Right lung (tissue), 10 donors: ENCODE measurements around the gene HAUS3. TPM values are rescaled to one million over a fixed set of nuclear protein-coding genes. Genes with fewer than 3 reads are reported as not detected.

Experiments
- DNase-seq, 2 donors: peaks; one replicate each; pipeline ENCODE4 v3.0.0-alpha.2; 2013
- long read RNA-seq, 8 donors: transcript quantifications; one replicate each; lab custom pipeline, GENCODE V29; 2026
- polyA plus RNA-seq, 5 donors: library from polyadenylated mRNA; unstranded; fragments of 120-200 nt; gene quantifications; one replicate each; pipeline versions ENCODE4 v1.2.1 to v1.2.3, GENCODE V29; 2013; ENCODE audit warnings: inconsistent platforms in 1 of 5, low replicate concordance in 1 of 5; ENCODE audit not compliant: insufficient read length in 5 of 5, insufficient read depth in 1 of 5

Gene HAUS3
- polyA plus RNA-seq: 10 to 100 TPM; 17.9 to 27.4 (median 25.0) TPM
- long read RNA-seq, donor 1: 0 reads
- long read RNA-seq, donor 2, partial matches to known transcripts: 0 of 2 reads
- long read RNA-seq, donor 2, other reads (novel, unspliced or antisense): 0 of 2 reads
- long read RNA-seq, donor 3: 0 reads
- long read RNA-seq, donor 4: 0 reads
- long read RNA-seq, donor 5, partial matches to known transcripts: 0 of 1 reads
- long read RNA-seq, donor 5, other reads (novel, unspliced or antisense): 0 of 1 reads
- long read RNA-seq, donor 6: 0 reads
- long read RNA-seq, donor 7, partial matches to known transcripts: 0 of 2 reads
- long read RNA-seq, donor 7, other reads (novel, unspliced or antisense): 0 of 2 reads
- long read RNA-seq, donor 8: 0 reads

GRCh38 chr4:2241410-2242353 lies at the start of gene HAUS3, which contains the start of gene POLN:
Gene HAUS3, minus strand, starts transcription at chr4:2242121. Its CDS starts 1,175 bp downstream, at chr4:2240946.
Gene POLN, minus strand, starts transcription at chr4:2242121. Its CDS starts 12,890 bp downstream, at chr4:2229231.
- peak; percentile 98 for DNase-seq

- no peak for DNase-seq
These were observed 49.2 kb upstream of the HAUS3 start for GRCh38 chr4:2290974-2291704.

GRCh38 chr4:2290488-2290887 lies 48.6 kb upstream of the HAUS3 start:
- no peak for DNase-seq

GRCh38 chr4:2289955-2290333 lies 48.0 kb upstream of the HAUS3 start:
- no peak for DNase-seq

GRCh38 chr4:2289311-2289954 lies 47.5 kb upstream of the HAUS3 start:
- DNase-seq: no peak

- no peak for DNase-seq
These were observed 46.2 kb upstream of the HAUS3 start for GRCh38 chr4:2288051-2288541.

- DNase-seq: no peak
These were observed 45.6 kb upstream of the HAUS3 start for GRCh38 chr4:2287594-2287915.

GRCh38 chr4:2286904-2287593 lies 45.1 kb upstream of the HAUS3 start:
- DNase-seq: no peak

GRCh38 chr4:2285613-2286381 lies 43.9 kb upstream of the HAUS3 start:
- DNase-seq: no peak

GRCh38 chr4:2284934-2285612 lies 43.2 kb upstream of the HAUS3 start:
- no peak for DNase-seq

GRCh38 chr4:2284161-2284933 lies 42.4 kb upstream of the HAUS3 start:
- DNase-seq: no peak

- DNase-seq: no peak
These were observed 41.3 kb upstream of the HAUS3 start for GRCh38 chr4:2283199-2283711.

GRCh38 chr4:2281575-2282343 lies 39.8 kb upstream of the HAUS3 start:
- DNase-seq: no peak

GRCh38 chr4:2280531-2281300 lies 38.8 kb upstream of the HAUS3 start:
- no peak for DNase-seq

- no peak for DNase-seq
These were observed 36.0 kb upstream of the HAUS3 start for GRCh38 chr4:2277956-2278355.

GRCh38 chr4:2276581-2277325 lies 34.8 kb upstream of the HAUS3 start:
- no peak for DNase-seq
